AG09309 (cell line): ENCODE data around the gene CBR1.

Experiments used
- DNase-seq: peaks from one replicate; pipeline ENCODE4 v3.0.0-alpha.2; 2010; ENCODE audit warnings: low read depth
- H3K4me3 ChIP-seq: 2 replicates; pipeline ENCODE4 v1.5.1; 2011; ENCODE audit warnings: mild to moderate bottlenecking, low read depth, low read length, moderate library complexity; ENCODE audit not compliant: control insufficient read depth
- CTCF ChIP-seq: IDR thresholded peaks from 2 replicates; pipeline ENCODE4 v1.5.1; 2011; ENCODE audit warnings: mild to moderate bottlenecking, low read depth, low read length, inconsistent platforms; ENCODE audit not compliant: insufficient read depth, control insufficient read depth; ENCODE audit errors: missing control alignments

Gene CBR1

GRCh38 chr21:36028127-36029069 is 41.4 kb upstream of the CBR1 start:
- no peak for DNase-seq
- H3K4me3 ChIP-seq: peak overlapping the region; percentile 25
- TF ChIP-seq CTCF: peak; percentile 94

GRCh38 chr21:36029309-36029708 is 40.5 kb upstream of the CBR1 start:
- TF ChIP-seq CTCF: no peak
- no peak for DNase-seq
- H3K4me3 ChIP-seq: no peak overlapping the region

- no peak for DNase-seq
- no peak for TF ChIP-seq CTCF
Observed at GRCh38 chr21:36030581-36031189, 39.1 kb upstream of the CBR1 start.

DNA sequence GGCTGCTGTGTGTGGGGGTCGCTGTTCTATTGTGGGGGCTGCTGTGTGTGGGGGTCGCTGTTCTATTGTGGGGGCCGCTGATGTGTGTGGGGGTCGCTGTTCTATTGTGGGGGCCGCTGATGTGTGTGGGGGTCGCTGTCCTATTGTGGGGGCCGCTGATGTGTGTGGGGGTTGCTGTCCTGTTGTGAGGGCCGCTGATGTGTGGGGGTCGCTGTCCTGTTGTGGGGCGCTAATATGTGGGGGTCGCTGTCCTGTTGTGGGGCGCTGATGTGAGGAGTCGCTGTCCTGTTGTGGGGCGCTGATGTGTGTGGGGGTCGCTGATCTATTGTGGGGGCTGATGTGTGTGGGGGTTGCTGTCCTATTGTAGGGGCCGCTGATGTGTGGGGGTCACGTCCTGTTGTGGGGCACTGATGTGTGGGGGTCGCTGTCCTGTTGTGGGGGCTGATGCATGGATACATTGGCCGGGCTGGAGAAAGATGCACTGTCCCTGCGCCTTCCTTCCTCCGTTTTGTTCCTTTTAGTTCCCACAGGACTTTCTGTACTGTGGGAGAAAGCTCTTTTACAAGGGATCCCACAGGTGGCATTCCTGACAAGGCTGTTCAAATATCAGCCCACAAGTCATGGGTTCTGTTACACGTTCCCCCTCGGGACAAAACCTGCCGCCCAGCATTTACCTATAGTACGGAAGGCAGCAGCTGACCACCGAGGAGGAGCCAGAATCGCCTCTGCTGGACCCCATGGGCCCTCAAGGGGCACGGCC is 37.0 kb upstream of the CBR1 start:
- TF ChIP-seq CTCF: no peak
- H3K4me3 ChIP-seq: no peak overlapping the region
- DNase-seq: no peak

More at GRCh38 chr21:36030581-36031189, 39.1 kb upstream of the CBR1 start:
- H3K4me3 ChIP-seq: no peak overlapping the region

GRCh38 chr21:36034211-36034913 is 35.5 kb upstream of the CBR1 start:
- no peak overlapping the region for H3K4me3 ChIP-seq
- DNase-seq: no peak
- TF ChIP-seq CTCF: no peak

GRCh38 chr21:36035381-36035791 is 34.4 kb upstream of the CBR1 start:
- DNase-seq: no peak
- no peak overlapping the region for H3K4me3 ChIP-seq
- no peak for TF ChIP-seq CTCF
